Activated naive CD8-positive, alpha-beta T cell treated with anti-CD3 and anti-CD28 coated beads for 36 hours (primary cell): ENCODE data around the gene PSMB1. TPM values are rescaled to one million over a fixed set of nuclear protein-coding genes. Genes with fewer than 3 reads are reported as not detected.

Experiments used
- DNase-seq: peaks from one replicate; pipeline ENCODE4 v3.0.0; 2021
- H3K27ac Mint-ChIP-seq: one replicate; pipeline ENCODE4 v1.8.0; 2022; ENCODE audit warnings: mild to moderate bottlenecking, moderate library complexity, mixed read lengths
- H3K27me3 Mint-ChIP-seq: one replicate; pipeline ENCODE4 v1.8.0; 2022; ENCODE audit warnings: mild to moderate bottlenecking, mixed read lengths
- H3K36me3 Mint-ChIP-seq: one replicate; pipeline ENCODE4 v1.8.0; 2021; ENCODE audit warnings: mild to moderate bottlenecking, mixed read lengths
- H3K4me1 Mint-ChIP-seq: one replicate; pipeline ENCODE4 v1.8.0; 2021; ENCODE audit warnings: mixed read lengths
- H3K4me3 Mint-ChIP-seq: one replicate; pipeline ENCODE4 v1.8.0; 2022; ENCODE audit warnings: mild to moderate bottlenecking, moderate library complexity, mixed read lengths
- H3K9me3 Mint-ChIP-seq: one replicate; pipeline ENCODE4 v1.8.0; 2022; ENCODE audit warnings: mixed read lengths
- total RNA-seq, 2 experiments: library from RNA; stranded (reverse); gene quantifications; one replicate each; pipeline ENCODE4 v1.2.3, GENCODE V29; 2021

Gene PSMB1
- total RNA-seq: 100 to 1,000 TPM; 270 to 283 TPM

- Mint-ChIP-seq H3K4me3 (no peak within 1 kb of the TSS), H3K36me3 (peaks cover 25% of the 10 kb centered on the region), H3K4me1 (peaks cover 35% of the 10 kb centered on the region), H3K27me3 (no peaks in the 10 kb centered on the region), H3K27ac (no peak within 1 kb of the TSS), H3K9me3 (no peaks in the 10 kb centered on the region)
- DNase-seq: peak; percentile 81
Measured at GRCh38 chr6:170552765-170553533, at the start of gene PSMB1. Gene PSMB1, minus strand, starts transcription at chr6:170553307. Its CDS starts 65 bp downstream, at chr6:170553242.

- Mint-ChIP-seq H3K4me1 (no peaks in the 10 kb centered on the region), H3K27ac (no peak overlapping the region), H3K4me3 (no peak overlapping the region), H3K36me3 (peaks cover 3% of the 10 kb centered on the region), H3K27me3 (peaks cover 18% of the 10 kb centered on the region), H3K9me3 (peaks cover 13% of the 10 kb centered on the region)
- no peak for DNase-seq
Measured at GRCh38 chr6:170597278-170597677, 44.2 kb upstream of the PSMB1 start.

GRCh38 chr6:170596426-170596825 lies 43.3 kb upstream of the PSMB1 start:
- Mint-ChIP-seq H3K4me1 (no peaks in the 10 kb centered on the region), H3K4me3 (no peak overlapping the region), H3K36me3 (peaks cover 9% of the 10 kb centered on the region), H3K9me3 (peaks cover 21% of the 10 kb centered on the region), H3K27me3 (peaks cover 19% of the 10 kb centered on the region), H3K27ac (no peak overlapping the region)
- DNase-seq: no peak

GRCh38 chr6:170590725-170591124 lies 37.6 kb upstream of the PSMB1 start:
- peaks cover 12% of the 10 kb centered on the region for H3K36me3 Mint-ChIP-seq
- DNase-seq: no peak
- H3K27ac Mint-ChIP-seq: no peak overlapping the region
- no peak overlapping the region for H3K4me3 Mint-ChIP-seq
- H3K9me3 Mint-ChIP-seq: peaks cover 32% of the 10 kb centered on the region
- peaks cover 14% of the 10 kb centered on the region for H3K27me3 Mint-ChIP-seq
- H3K4me1 Mint-ChIP-seq: no peaks in the 10 kb centered on the region

GRCh38 chr6:170584954-170585498 lies 31.9 kb upstream of the PSMB1 start:
- peaks cover 28% of the 10 kb centered on the region for H3K4me1 Mint-ChIP-seq
- no peaks in the 10 kb centered on the region for H3K27me3 Mint-ChIP-seq
- peak overlapping the region; percentile 99 for H3K4me3 Mint-ChIP-seq
- peaks cover 32% of the 10 kb centered on the region for H3K36me3 Mint-ChIP-seq
- DNase-seq: no peak
- peak overlapping the region; percentile 98 for H3K27ac Mint-ChIP-seq
- H3K9me3 Mint-ChIP-seq: peaks cover 4% of the 10 kb centered on the region

- DNase-seq: peak; percentile 94
- Mint-ChIP-seq H3K27ac (peak within 1 kb of the TSS; percentile 98), H3K36me3 (peaks cover 35% of the 10 kb centered on the region), H3K4me3 (peak within 1 kb of the TSS; percentile 99), H3K9me3 (no peaks in the 10 kb centered on the region), H3K4me1 (peaks cover 28% of the 10 kb centered on the region), H3K27me3 (no peaks in the 10 kb centered on the region)
Measured at GRCh38 chr6:170584181-170584953, 31.3 kb upstream of the PSMB1 start, which contains the start of gene PDCD2. Gene PDCD2, minus strand, starts transcription at chr6:170584637. Its CDS starts 56 bp downstream, at chr6:170584581.

GRCh38 chr6:170583756-170584180 lies 30.7 kb upstream of the PSMB1 start:
- H3K36me3 Mint-ChIP-seq: peaks cover 35% of the 10 kb centered on the region
- no peaks in the 10 kb centered on the region for H3K27me3 Mint-ChIP-seq
- DNase-seq: no peak
- no peaks in the 10 kb centered on the region for H3K9me3 Mint-ChIP-seq
- peaks cover 30% of the 10 kb centered on the region for H3K4me1 Mint-ChIP-seq
- H3K4me3 Mint-ChIP-seq: peak overlapping the region; percentile 93
- peak overlapping the region; percentile 96 for H3K27ac Mint-ChIP-seq

GRCh38 chr6:170578909-170579308 lies 25.8 kb upstream of the PSMB1 start:
- Mint-ChIP-seq H3K27me3 (no peaks in the 10 kb centered on the region), H3K36me3 (peaks cover 35% of the 10 kb centered on the region), H3K27ac (no peak overlapping the region), H3K4me1 (peaks cover 26% of the 10 kb centered on the region), H3K9me3 (no peaks in the 10 kb centered on the region), H3K4me3 (no peak overlapping the region)
- DNase-seq: no peak

GRCh38 chr6:170575250-170575649 lies 22.1 kb upstream of the PSMB1 start:
- H3K27ac Mint-ChIP-seq: no peak overlapping the region
- peaks cover 3% of the 10 kb centered on the region for H3K4me1 Mint-ChIP-seq
- peaks cover 7% of the 10 kb centered on the region for H3K36me3 Mint-ChIP-seq
- H3K9me3 Mint-ChIP-seq: no peaks in the 10 kb centered on the region
- H3K4me3 Mint-ChIP-seq: no peak overlapping the region
- H3K27me3 Mint-ChIP-seq: no peaks in the 10 kb centered on the region
- DNase-seq: no peak

GRCh38 chr6:170572704-170573466 lies 19.8 kb upstream of the PSMB1 start:
- H3K4me1 Mint-ChIP-seq: no peaks in the 10 kb centered on the region
- H3K27me3 Mint-ChIP-seq: no peaks in the 10 kb centered on the region
- H3K4me3 Mint-ChIP-seq: no peak overlapping the region
- H3K36me3 Mint-ChIP-seq: peaks cover 7% of the 10 kb centered on the region
- no peaks in the 10 kb centered on the region for H3K9me3 Mint-ChIP-seq
- DNase-seq: no peak
- no peak overlapping the region for H3K27ac Mint-ChIP-seq

- no peak for DNase-seq
- Mint-ChIP-seq H3K27me3 (no peaks in the 10 kb centered on the region), H3K9me3 (no peaks in the 10 kb centered on the region), H3K36me3 (peaks cover 16% of the 10 kb centered on the region), H3K4me3 (no peak overlapping the region), H3K4me1 (peaks cover 7% of the 10 kb centered on the region), H3K27ac (no peak overlapping the region)
Measured at GRCh38 chr6:170564936-170565530, 11.9 kb upstream of the PSMB1 start.

- H3K4me3 Mint-ChIP-seq: no peak overlapping the region
- no peaks in the 10 kb centered on the region for H3K9me3 Mint-ChIP-seq
- peaks cover 23% of the 10 kb centered on the region for H3K36me3 Mint-ChIP-seq
- H3K27ac Mint-ChIP-seq: no peak overlapping the region
- H3K27me3 Mint-ChIP-seq: no peaks in the 10 kb centered on the region
- no peak for DNase-seq
- peaks cover 22% of the 10 kb centered on the region for H3K4me1 Mint-ChIP-seq
Measured at GRCh38 chr6:170561555-170561954, 8.4 kb upstream of the PSMB1 start.

- H3K9me3 Mint-ChIP-seq: no peaks in the 10 kb centered on the region
- H3K27me3 Mint-ChIP-seq: no peaks in the 10 kb centered on the region
- peaks cover 23% of the 10 kb centered on the region for H3K36me3 Mint-ChIP-seq
- no peak for DNase-seq
- no peak overlapping the region for H3K4me3 Mint-ChIP-seq
- no peak overlapping the region for H3K27ac Mint-ChIP-seq
- H3K4me1 Mint-ChIP-seq: peaks cover 31% of the 10 kb centered on the region
Measured at GRCh38 chr6:170555305-170555704, 2.2 kb upstream of the PSMB1 start.

GRCh38 chr6:170554796-170555137 lies 1.7 kb upstream of the PSMB1 start:
- Mint-ChIP-seq H3K27ac (no peak overlapping the region), H3K36me3 (peaks cover 26% of the 10 kb centered on the region), H3K4me1 (peaks cover 36% of the 10 kb centered on the region), H3K4me3 (no peak overlapping the region), H3K9me3 (no peaks in the 10 kb centered on the region), H3K27me3 (no peaks in the 10 kb centered on the region)
- DNase-seq: no peak
